Uterus (tissue), 4 donors: Measurements from ENCODE around the gene TSEN34. TPM values are rescaled to one million over a fixed set of nuclear protein-coding genes. Genes with fewer than 3 reads are reported as not detected.
A peak's percentile ranks its signal among the peaks of the same experiment; 100 is the strongest.

ENCODE experiments used
- DNase-seq, 2 donors: peaks; one replicate each; pipeline ENCODE4 v3.0.0-alpha.2; 2019 to 2020
- H3K27ac ChIP-seq, 2 donors: fragments of 200-600 bp; sonication (generic); 1 replicate in 1 of 2; 2 replicates in 1 of 2; pipeline ENCODE4 v1.5.1; 2016 to 2018
- H3K27me3 ChIP-seq, 2 donors: fragments of 200-600 bp; sonication (generic); one replicate each; pipeline ENCODE4 v1.5.1; 2018 to 2019; ENCODE audit warnings: control low read depth in 1 of 2
- H3K36me3 ChIP-seq, 2 donors: fragments of 200-600 bp; sonication (generic); one replicate each; pipeline ENCODE4 v1.5.1; 2019; ENCODE audit warnings: control low read depth in 1 of 2
- H3K4me1 ChIP-seq, 2 donors: fragments of 200-600 bp; sonication (generic); one replicate each; pipeline ENCODE4 v1.5.1; 2018 to 2019; ENCODE audit warnings: control low read depth in 1 of 2
- H3K4me3 ChIP-seq, 2 donors: fragments of 200-600 bp; sonication (generic); 1 replicate in 1 of 2; 2 replicates in 1 of 2; pipeline ENCODE4 v1.5.1; 2018 to 2019; ENCODE audit warnings: mild to moderate bottlenecking in 1 of 2
- H3K9me3 ChIP-seq, 2 donors: fragments of 200-600 bp; sonication (generic); one replicate each; pipeline ENCODE4 v1.5.1; 2019; ENCODE audit warnings: control low read depth in 1 of 2
- CTCF ChIP-seq, 4 experiments: fragments of 200-600 bp in 2 of 4; fragments of 450-650 bp in 2 of 4; sonication (generic) in 2 of 4; IDR thresholded peaks; one replicate each; pipeline ENCODE4 v1.5.1; 2016 to 2019; ENCODE audit warnings: antibody characterized with exemption in 4 of 4, mild to moderate bottlenecking in 2 of 4, moderate library complexity in 1 of 4
- POLR2A ChIP-seq, 2 donors: fragments of 450-650 bp; IDR thresholded peaks; one replicate each; pipeline ENCODE4 v1.6.1; 2016; ENCODE audit warnings: antibody characterized with exemption in 2 of 2, mild to moderate bottlenecking in 1 of 2, moderate library complexity in 1 of 2
- intact Hi-C: fragments of 100-400 bp; cut with DNase I; formaldehyde crosslinking; loops from one replicate; pipeline ENCODE4 v1.15.1; 2023; ENCODE audit warnings: low total_unique reads
- total RNA-seq, 4 donors: library from RNA; depleted of rRNA in 3 of 4; stranded (reverse); fragments of >200 nt in 3 of 4; gene quantifications; one replicate each; pipeline versions ENCODE4 v1.1.0 to v1.2.4, GENCODE V29; 2014 to 2023
- donor health status: DM: yes; HTN: yes; CAD: no.

Gene TSEN34
- total RNA-seq, 4 donors from 2014 or later, result 13.1 to 66.4 (median 32.2) TPM

GRCh38 chr19:54156953-54157352 lies 34.2 kb upstream of the TSEN34 start:
- DNase-seq, result no peak
- Histone ChIP-seq H3K27me3 (no peaks in the 10 kb centered on the region), H3K9me3 (no peaks in the 10 kb centered on the region), H3K4me3 (no peak overlapping the region), H3K27ac (no peak overlapping the region), H3K36me3 (no peaks in the 10 kb centered on the region), H3K4me1 (peaks cover 0 to 4% of the 10 kb centered on the region in 2 donors)
- intact Hi-C loops, result no loop called here
- TF ChIP-seq CTCF (IDR thresholded peaks at IDR 0.05), result no peak
- TF ChIP-seq POLR2A (IDR thresholded peaks at IDR 0.05), result no peak

GRCh38 chr19:54158812-54159351 lies 32.2 kb upstream of the TSEN34 start:
- H3K27ac ChIP-seq, result peak overlapping the region; percentile 93
- H3K4me3 ChIP-seq, result peak overlapping the region; percentile 63 to 79
- peaks cover 0 to 4% of the 10 kb centered on the region in 2 donors for H3K4me1 ChIP-seq
- H3K9me3 ChIP-seq, result no peaks in the 10 kb centered on the region
- DNase-seq, result no peak
- intact Hi-C loops, result no loop called here
- H3K36me3 ChIP-seq, result no peaks in the 10 kb centered on the region
- TF ChIP-seq POLR2A (IDR thresholded peaks at IDR 0.05), result no peak
- no peak for TF ChIP-seq CTCF (IDR thresholded peaks at IDR 0.05)
- H3K27me3 ChIP-seq, result no peaks in the 10 kb centered on the region

- Histone ChIP-seq H3K27me3 (no peaks in the 10 kb centered on the region), H3K4me1 (peaks cover 0 to 4% of the 10 kb centered on the region in 2 donors), H3K4me3 (peak within 1 kb of the TSS; percentile 63 to 79), H3K27ac (peak within 1 kb of the TSS; percentile 93), H3K9me3 (no peaks in the 10 kb centered on the region), H3K36me3 (no peaks in the 10 kb centered on the region)
- intact Hi-C loops, result no loop called here
- TF ChIP-seq POLR2A (IDR thresholded peaks at IDR 0.05) (peak; percentile 31 to 73), CTCF (IDR thresholded peaks at IDR 0.05) (peak; percentile 46 to 66 (median 58))
- DNase-seq, result peak; percentile 99 to 100
Observed at GRCh38 chr19:54159352-54160181, 31.5 kb upstream of the TSEN34 start, which contains the start of gene LENG1. Gene LENG1 (minus strand): TSS chr19:54159721. CDS start chr19:54159695, 26 bp downstream.

GRCh38 chr19:54160182-54160811 lies 30.8 kb upstream of the TSEN34 start:
- Histone ChIP-seq H3K27me3 (no peaks in the 10 kb centered on the region), H3K36me3 (no peaks in the 10 kb centered on the region), H3K27ac (peak overlapping the region; percentile 77 to 85), H3K4me1 (peaks cover 0 to 4% of the 10 kb centered on the region in 2 donors), H3K9me3 (no peaks in the 10 kb centered on the region), H3K4me3 (peak overlapping the region; percentile 49 to 56)
- intact Hi-C loops, result no loop called here
- DNase-seq, result no peak
- no peak for TF ChIP-seq POLR2A (IDR thresholded peaks at IDR 0.05)
- TF ChIP-seq CTCF (IDR thresholded peaks at IDR 0.05), result peak in 1 of 4 experiments; percentile 16
